GM23338 (cell line): Measurements from ENCODE around the gene CR2. TPM values are rescaled to one million over a fixed set of nuclear protein-coding genes. Genes with fewer than 3 reads are reported as not detected.

Source experiments
- ATAC-seq: fragments of 200-7000 bp; cut with Tn5 transposase; 3 replicates; pipeline ENCODE4 v1.9.1; 2020
- DNase-seq: peaks from one replicate; pipeline ENCODE4 v3.0.0-alpha.2; 2015; ENCODE audit warnings: low spot score
- H2AFZ ChIP-seq: fragments of 200-600 bp; sonication (generic); 2 replicates; pipeline ENCODE4 v1.8.0; 2016; ENCODE audit warnings: antibody characterized with exemption, mild to moderate bottlenecking, moderate library complexity
- H3F3A ChIP-seq: fragments of 200-600 bp; sonication (generic); replicated peaks from 2 replicates; pipeline ENCODE4 v1.8.0; 2017; ENCODE audit warnings: antibody characterized with exemption, mixed run types, low read depth
- H3K27ac ChIP-seq: fragments of 200-600 bp; sonication (generic); 2 replicates; pipeline ENCODE4 v1.6.1; 2016; ENCODE audit warnings: low read depth
- H3K27me3 ChIP-seq: fragments of 200-600 bp; sonication (generic); 2 replicates; pipeline ENCODE4 v1.8.0; 2016; ENCODE audit warnings: mild to moderate bottlenecking, mixed run types, moderate library complexity; ENCODE audit not compliant: insufficient read depth
- H3K36me3 ChIP-seq: fragments of 200-600 bp; sonication (generic); 2 replicates; pipeline ENCODE4 v1.8.0; 2016; ENCODE audit warnings: mild to moderate bottlenecking; ENCODE audit not compliant: insufficient read depth
- H3K4me1 ChIP-seq: fragments of 200-600 bp; sonication (generic); 2 replicates; pipeline ENCODE4 v1.8.0; 2016; ENCODE audit warnings: mild to moderate bottlenecking, moderate library complexity; ENCODE audit not compliant: insufficient read depth
- H3K4me2 ChIP-seq: fragments of 200-600 bp; sonication (generic); 2 replicates; pipeline ENCODE4 v1.7.1; 2017; ENCODE audit warnings: mixed run types
- H3K4me3 ChIP-seq: fragments of 200-600 bp; sonication (generic); 2 replicates; pipeline ENCODE4 v1.6.1; 2016; ENCODE audit warnings: mixed run types
- H3K79me2 ChIP-seq: fragments of 200-600 bp; sonication (generic); replicated peaks from 2 replicates; pipeline ENCODE4 v1.8.0; 2017; ENCODE audit warnings: mild to moderate bottlenecking; ENCODE audit not compliant: insufficient read depth
- H3K9me2 ChIP-seq: fragments of 200-600 bp; sonication (generic); 2 replicates; pipeline ENCODE4 v1.8.0; 2017; ENCODE audit not compliant: insufficient read depth
- H4K20me1 ChIP-seq: fragments of 200-600 bp; sonication (generic); replicated peaks from 2 replicates; pipeline ENCODE4 v1.8.0; 2017; ENCODE audit warnings: mild to moderate bottlenecking; ENCODE audit not compliant: insufficient read depth
- H3K27ac Mint-ChIP-seq: 2 replicates; pipeline ENCODE4 v1.8.0; 2020; ENCODE audit warnings: inconsistent platforms, mild to moderate bottlenecking, moderate library complexity, mixed read lengths
- H3K27me3 Mint-ChIP-seq: 3 replicates; pipeline ENCODE4 v1.8.0; 2022; ENCODE audit warnings: low read depth, mild to moderate bottlenecking, moderate library complexity, mixed read lengths, inconsistent platforms; ENCODE audit not compliant: insufficient read depth, poor library complexity
- H3K36me3 Mint-ChIP-seq: 3 replicates; pipeline ENCODE4 v1.8.0; 2021; ENCODE audit warnings: low read depth, mild to moderate bottlenecking, inconsistent platforms, moderate library complexity, mixed read lengths
- H3K4me1 Mint-ChIP-seq: 3 replicates; pipeline ENCODE4 v1.8.0; 2020; ENCODE audit warnings: mild to moderate bottlenecking, inconsistent platforms, mixed read lengths
- H3K4me3 Mint-ChIP-seq: 3 replicates; pipeline ENCODE4 v1.8.0; 2021; ENCODE audit warnings: moderate library complexity, mild to moderate bottlenecking, inconsistent platforms, mixed read lengths
- H3K9me3 Mint-ChIP-seq: 3 replicates; pipeline ENCODE4 v1.8.0; 2020; ENCODE audit warnings: moderate library complexity, mild to moderate bottlenecking, inconsistent platforms, mixed read lengths
- CREB1 ChIP-seq: fragments of 250-450 bp; sonication (Bioruptor Pico); IDR thresholded peaks from 2 replicates; pipeline ENCODE4 v1.5.0; 2020; ENCODE audit warnings: low read depth, mild to moderate bottlenecking, moderate library complexity
- EZH2 ChIP-seq: fragments of 200-600 bp; sonication (generic); IDR thresholded peaks from one replicate; pipeline ENCODE4 v1.8.0; 2017; ENCODE audit warnings: antibody characterized with exemption, mild to moderate bottlenecking, low read depth; ENCODE audit not compliant: unreplicated experiment
- EZH2phosphoT487 ChIP-seq: fragments of 200-600 bp; sonication (generic); IDR thresholded peaks from one replicate; pipeline ENCODE4 v1.8.1; 2018; ENCODE audit warnings: antibody characterized with exemption; ENCODE audit not compliant: unreplicated experiment
- NANOG ChIP-seq: IDR thresholded peaks from 2 replicates; pipeline ENCODE4 v1.6.1; 2016; ENCODE audit warnings: antibody characterized with exemption, borderline replicate concordance
- ZNF331 ChIP-seq: fragments of 250-450 bp; sonication (Bioruptor Pico); IDR thresholded peaks from 2 replicates; pipeline ENCODE4 v1.5.0; 2020; ENCODE audit warnings: low read depth, mild to moderate bottlenecking, moderate library complexity
- polyA plus RNA-seq: library from polyadenylated mRNA; unstranded; fragments of >200 nt; fragmentation: Nextera tagmentation; extraction: Ambion mirVana; gene quantifications from 2 replicates; pipeline ENCODE4 v1.2.1, GENCODE V29; 2016
- total RNA-seq: library from RNA; depleted of rRNA; stranded (reverse); fragments of >200 nt; shearing (Covaris generic); gene quantifications from 2 replicates; pipeline ENCODE4 v1.2.3, GENCODE V29; 2014
- TF ChIP-seq, protein P1 (sequence below): fragments of 250-450 bp; sonication (Bioruptor Pico); IDR thresholded peaks from 2 replicates; pipeline ENCODE4 v1.5.0; 2020; ENCODE audit warnings: mild to moderate bottlenecking, moderate library complexity
- TF ChIP-seq, protein P2 (sequence below): IDR thresholded peaks from 2 replicates; pipeline ENCODE4 v1.6.1; 2016; ENCODE audit warnings: antibody characterized with exemption

The CR2 gene
- total and polyA plus RNA-seq, 2 experiments from 2014 or later, result 2.7 to 5.4 TPM

DNA sequence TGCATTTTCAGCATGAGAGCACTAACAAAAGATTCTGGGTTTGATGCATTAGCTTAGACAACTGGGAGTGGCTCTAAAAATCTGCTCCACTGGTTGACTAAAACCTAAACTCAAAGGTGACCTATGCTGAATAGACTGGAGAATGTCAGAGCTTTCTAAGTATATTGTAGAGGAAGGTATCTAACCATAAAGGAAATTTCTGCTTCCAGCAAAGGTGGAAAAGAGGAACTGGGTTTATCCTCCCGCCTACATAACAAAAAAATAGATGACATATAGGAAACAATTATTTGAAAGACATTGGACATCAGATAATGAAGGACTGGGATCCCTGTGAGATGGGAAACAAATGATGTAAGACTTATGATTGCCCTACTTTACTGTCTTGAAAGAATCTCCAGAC lies 35.8 kb upstream of the CR2 start:
- Histone ChIP-seq H3K27me3 (no peaks in the 10 kb centered on the region), H2AFZ (no peak overlapping the region), H3K79me2 (no peaks in the 10 kb centered on the region), H3K4me2 (no peak overlapping the region), H3K36me3 (no peaks in the 10 kb centered on the region), H3K9me2 (no peaks in the 10 kb centered on the region), H3F3A (no peaks in the 10 kb centered on the region), H3K27ac (no peak overlapping the region), H4K20me1 (no peaks in the 10 kb centered on the region), H3K4me1 (no peaks in the 10 kb centered on the region), H3K4me3 (no peak overlapping the region)
- H3K27me3 Mint-ChIP-seq, result no peaks in the 10 kb centered on the region
- no peak overlapping the region for H3K27ac Mint-ChIP-seq
- H3K4me3 Mint-ChIP-seq, result no peak overlapping the region
- H3K9me3 Mint-ChIP-seq, result no peaks in the 10 kb centered on the region
- TF ChIP-seq EZH2 (no peak), CREB1 (CRISPR knock-in tag) (no peak)
- TF ChIP-seq, protein P1, sequence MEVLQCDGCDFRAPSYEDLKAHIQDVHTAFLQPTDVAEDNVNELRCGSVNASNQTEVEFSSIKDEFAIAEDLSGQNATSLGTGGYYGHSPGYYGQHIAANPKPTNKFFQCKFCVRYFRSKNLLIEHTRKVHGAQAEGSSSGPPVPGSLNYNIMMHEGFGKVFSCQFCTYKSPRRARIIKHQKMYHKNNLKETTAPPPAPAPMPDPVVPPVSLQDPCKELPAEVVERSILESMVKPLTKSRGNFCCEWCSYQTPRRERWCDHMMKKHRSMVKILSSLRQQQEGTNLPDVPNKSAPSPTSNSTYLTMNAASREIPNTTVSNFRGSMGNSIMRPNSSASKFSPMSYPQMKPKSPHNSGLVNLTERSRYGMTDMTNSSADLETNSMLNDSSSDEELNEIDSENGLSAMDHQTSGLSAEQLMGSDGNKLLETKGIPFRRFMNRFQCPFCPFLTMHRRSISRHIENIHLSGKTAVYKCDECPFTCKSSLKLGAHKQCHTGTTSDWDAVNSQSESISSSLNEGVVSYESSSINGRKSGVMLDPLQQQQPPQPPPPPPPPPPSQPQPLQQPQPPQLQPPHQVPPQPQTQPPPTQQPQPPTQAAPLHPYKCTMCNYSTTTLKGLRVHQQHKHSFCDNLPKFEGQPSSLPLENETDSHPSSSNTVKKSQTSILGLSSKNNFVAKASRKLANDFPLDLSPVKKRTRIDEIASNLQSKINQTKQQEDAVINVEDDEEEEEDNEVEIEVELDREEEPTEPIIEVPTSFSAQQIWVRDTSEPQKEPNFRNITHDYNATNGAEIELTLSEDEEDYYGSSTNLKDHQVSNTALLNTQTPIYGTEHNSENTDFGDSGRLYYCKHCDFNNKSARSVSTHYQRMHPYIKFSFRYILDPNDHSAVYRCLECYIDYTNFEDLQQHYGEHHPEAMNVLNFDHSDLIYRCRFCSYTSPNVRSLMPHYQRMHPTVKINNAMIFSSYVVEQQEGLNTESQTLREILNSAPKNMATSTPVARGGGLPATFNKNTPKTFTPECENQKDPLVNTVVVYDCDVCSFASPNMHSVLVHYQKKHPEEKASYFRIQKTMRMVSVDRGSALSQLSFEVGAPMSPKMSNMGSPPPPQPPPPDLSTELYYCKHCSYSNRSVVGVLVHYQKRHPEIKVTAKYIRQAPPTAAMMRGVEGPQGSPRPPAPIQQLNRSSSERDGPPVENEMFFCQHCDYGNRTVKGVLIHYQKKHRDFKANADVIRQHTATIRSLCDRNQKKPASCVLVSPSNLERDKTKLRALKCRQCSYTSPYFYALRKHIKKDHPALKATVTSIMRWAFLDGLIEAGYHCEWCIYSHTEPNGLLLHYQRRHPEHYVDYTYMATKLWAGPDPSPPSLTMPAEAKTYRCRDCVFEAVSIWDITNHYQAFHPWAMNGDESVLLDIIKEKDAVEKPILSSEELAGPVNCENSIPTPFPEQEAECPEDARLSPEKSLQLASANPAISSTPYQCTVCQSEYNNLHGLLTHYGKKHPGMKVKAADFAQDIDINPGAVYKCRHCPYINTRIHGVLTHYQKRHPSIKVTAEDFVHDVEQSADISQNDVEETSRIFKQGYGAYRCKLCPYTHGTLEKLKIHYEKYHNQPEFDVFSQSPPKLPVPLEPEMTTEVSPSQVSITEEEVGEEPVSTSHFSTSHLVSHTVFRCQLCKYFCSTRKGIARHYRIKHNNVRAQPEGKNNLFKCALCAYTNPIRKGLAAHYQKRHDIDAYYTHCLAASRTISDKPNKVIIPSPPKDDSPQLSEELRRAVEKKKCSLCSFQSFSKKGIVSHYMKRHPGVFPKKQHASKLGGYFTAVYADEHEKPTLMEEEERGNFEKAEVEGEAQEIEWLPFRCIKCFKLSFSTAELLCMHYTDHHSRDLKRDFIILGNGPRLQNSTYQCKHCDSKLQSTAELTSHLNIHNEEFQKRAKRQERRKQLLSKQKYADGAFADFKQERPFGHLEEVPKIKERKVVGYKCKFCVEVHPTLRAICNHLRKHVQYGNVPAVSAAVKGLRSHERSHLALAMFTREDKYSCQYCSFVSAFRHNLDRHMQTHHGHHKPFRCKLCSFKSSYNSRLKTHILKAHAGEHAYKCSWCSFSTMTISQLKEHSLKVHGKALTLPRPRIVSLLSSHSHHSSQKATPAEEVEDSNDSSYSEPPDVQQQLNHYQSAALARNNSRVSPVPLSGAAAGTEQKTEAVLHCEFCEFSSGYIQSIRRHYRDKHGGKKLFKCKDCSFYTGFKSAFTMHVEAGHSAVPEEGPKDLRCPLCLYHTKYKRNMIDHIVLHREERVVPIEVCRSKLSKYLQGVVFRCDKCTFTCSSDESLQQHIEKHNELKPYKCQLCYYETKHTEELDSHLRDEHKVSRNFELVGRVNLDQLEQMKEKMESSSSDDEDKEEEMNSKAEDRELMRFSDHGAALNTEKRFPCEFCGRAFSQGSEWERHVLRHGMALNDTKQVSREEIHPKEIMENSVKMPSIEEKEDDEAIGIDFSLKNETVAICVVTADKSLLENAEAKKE (CRISPR knock-in tag), result no peak
- TF ChIP-seq, protein P2, sequence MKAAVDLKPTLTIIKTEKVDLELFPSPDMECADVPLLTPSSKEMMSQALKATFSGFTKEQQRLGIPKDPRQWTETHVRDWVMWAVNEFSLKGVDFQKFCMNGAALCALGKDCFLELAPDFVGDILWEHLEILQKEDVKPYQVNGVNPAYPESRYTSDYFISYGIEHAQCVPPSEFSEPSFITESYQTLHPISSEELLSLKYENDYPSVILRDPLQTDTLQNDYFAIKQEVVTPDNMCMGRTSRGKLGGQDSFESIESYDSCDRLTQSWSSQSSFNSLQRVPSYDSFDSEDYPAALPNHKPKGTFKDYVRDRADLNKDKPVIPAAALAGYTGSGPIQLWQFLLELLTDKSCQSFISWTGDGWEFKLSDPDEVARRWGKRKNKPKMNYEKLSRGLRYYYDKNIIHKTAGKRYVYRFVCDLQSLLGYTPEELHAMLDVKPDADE, result no peak
- ATAC-seq (no peak), DNase-seq (no peak)
- no peaks in the 10 kb centered on the region for H3K36me3 Mint-ChIP-seq
- peaks cover 4% of the 10 kb centered on the region for H3K4me1 Mint-ChIP-seq

DNA sequence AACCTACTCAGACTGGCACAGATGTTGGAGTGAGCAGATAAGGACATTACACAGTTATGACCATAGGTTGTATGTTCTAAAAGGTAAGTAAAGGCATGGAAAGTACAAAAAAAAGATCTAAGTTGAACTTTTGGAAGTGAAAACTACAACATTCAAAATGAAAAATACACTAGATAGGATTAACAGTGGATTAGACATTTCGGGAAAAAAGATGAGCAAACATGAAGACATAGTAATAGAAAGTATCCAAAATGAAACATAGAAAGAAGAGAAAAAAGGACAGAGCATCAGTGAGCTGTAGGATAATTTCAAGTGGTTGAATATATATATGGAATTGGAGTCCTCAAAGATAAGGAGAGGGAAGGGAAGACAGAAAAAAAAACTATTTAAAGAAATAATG lies 34.0 kb upstream of the CR2 start:
- TF ChIP-seq ZNF331 (CRISPR knock-in tag) (no peak), EZH2phosphoT487 (no peak), EZH2 (no peak), NANOG (no peak)

More for the DNA sequence above, 34.0 kb upstream of the CR2 start:
- no peaks in the 10 kb centered on the region for H3K9me2 ChIP-seq
- Mint-ChIP-seq H3K36me3 (no peaks in the 10 kb centered on the region), H3K27ac (no peak overlapping the region), H3K4me1 (peaks cover 11% of the 10 kb centered on the region), H3K9me3 (no peaks in the 10 kb centered on the region), H3K4me3 (no peak overlapping the region), H3K27me3 (peaks cover 4% of the 10 kb centered on the region)
- no peaks in the 10 kb centered on the region for H3F3A ChIP-seq
- H3K79me2 ChIP-seq, result no peaks in the 10 kb centered on the region
- no peaks in the 10 kb centered on the region for H3K27me3 ChIP-seq
- H2AFZ ChIP-seq, result no peak overlapping the region
- no peaks in the 10 kb centered on the region; the same call in 1 of the 2 replicates for H3K4me1 ChIP-seq
- no peak overlapping the region for H3K4me3 ChIP-seq
- ATAC-seq, result no peak
- H3K36me3 ChIP-seq, result no peaks in the 10 kb centered on the region
- DNase-seq, result no peak
- H3K4me2 ChIP-seq, result no peak overlapping the region
- no peak overlapping the region for H3K27ac ChIP-seq
- no peaks in the 10 kb centered on the region for H4K20me1 ChIP-seq
